NB4 (cell line): ENCODE data around the gene ASIC2.

Experiments
- DNase-seq: peaks from one replicate; pipeline ENCODE4 v3.0.0; 2010; ENCODE audit warnings: low read depth
- H3K4me3 ChIP-seq: one replicate; pipeline ENCODE4 v1.5.1; 2011; ENCODE audit warnings: mild to moderate bottlenecking, low read depth, low read length, moderate library complexity
- MYC ChIP-seq: IDR thresholded peaks from 2 replicates; pipeline ENCODE4 v1.6.1; 2011; ENCODE audit warnings: low read depth, low read length
- POLR2A ChIP-seq: IDR thresholded peaks from 2 replicates; pipeline ENCODE4 v1.6.1; 2011; ENCODE audit warnings: mild to moderate bottlenecking; ENCODE audit not compliant: insufficient read length; ENCODE audit errors: extremely low read depth
- TF ChIP-seq, protein P1 (sequence below): IDR thresholded peaks from 2 replicates; pipeline ENCODE4 v1.6.1; 2011; ENCODE audit warnings: low read depth, low read length
- TF ChIP-seq, protein P2 (sequence below): IDR thresholded peaks from one replicate; pipeline ENCODE4 v1.5.1; 2012; ENCODE audit warnings: low read depth, low read length

The ASIC2 gene

GRCh38 chr17:33164169-33164881, 128.8 kb downstream of the ASIC2 start:
- TF ChIP-seq, protein P1, sequence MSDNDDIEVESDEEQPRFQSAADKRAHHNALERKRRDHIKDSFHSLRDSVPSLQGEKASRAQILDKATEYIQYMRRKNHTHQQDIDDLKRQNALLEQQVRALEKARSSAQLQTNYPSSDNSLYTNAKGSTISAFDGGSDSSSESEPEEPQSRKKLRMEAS: no peak
- TF ChIP-seq MYC (no peak), POLR2A (no peak)
- TF ChIP-seq, protein P2, sequence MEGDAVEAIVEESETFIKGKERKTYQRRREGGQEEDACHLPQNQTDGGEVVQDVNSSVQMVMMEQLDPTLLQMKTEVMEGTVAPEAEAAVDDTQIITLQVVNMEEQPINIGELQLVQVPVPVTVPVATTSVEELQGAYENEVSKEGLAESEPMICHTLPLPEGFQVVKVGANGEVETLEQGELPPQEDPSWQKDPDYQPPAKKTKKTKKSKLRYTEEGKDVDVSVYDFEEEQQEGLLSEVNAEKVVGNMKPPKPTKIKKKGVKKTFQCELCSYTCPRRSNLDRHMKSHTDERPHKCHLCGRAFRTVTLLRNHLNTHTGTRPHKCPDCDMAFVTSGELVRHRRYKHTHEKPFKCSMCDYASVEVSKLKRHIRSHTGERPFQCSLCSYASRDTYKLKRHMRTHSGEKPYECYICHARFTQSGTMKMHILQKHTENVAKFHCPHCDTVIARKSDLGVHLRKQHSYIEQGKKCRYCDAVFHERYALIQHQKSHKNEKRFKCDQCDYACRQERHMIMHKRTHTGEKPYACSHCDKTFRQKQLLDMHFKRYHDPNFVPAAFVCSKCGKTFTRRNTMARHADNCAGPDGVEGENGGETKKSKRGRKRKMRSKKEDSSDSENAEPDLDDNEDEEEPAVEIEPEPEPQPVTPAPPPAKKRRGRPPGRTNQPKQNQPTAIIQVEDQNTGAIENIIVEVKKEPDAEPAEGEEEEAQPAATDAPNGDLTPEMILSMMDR: no peak
- no peak overlapping the region for H3K4me3 ChIP-seq
- no peak for DNase-seq

- no peak overlapping the region for H3K4me3 ChIP-seq
- DNase-seq: no peak
- TF ChIP-seq, protein P1: no peak
- TF ChIP-seq, protein P2: no peak
- TF ChIP-seq POLR2A (no peak), MYC (no peak)
These were observed 129.4 kb downstream of the ASIC2 start for GRCh38 chr17:33163533-33164168.

- no peak for DNase-seq
- H3K4me3 ChIP-seq: no peak overlapping the region
- no peak for TF ChIP-seq MYC
- TF ChIP-seq, protein P1: no peak
- TF ChIP-seq POLR2A: no peak
- TF ChIP-seq, protein P2: no peak
These were observed 138.1 kb downstream of the ASIC2 start for GRCh38 chr17:33154869-33155455.

DNA sequence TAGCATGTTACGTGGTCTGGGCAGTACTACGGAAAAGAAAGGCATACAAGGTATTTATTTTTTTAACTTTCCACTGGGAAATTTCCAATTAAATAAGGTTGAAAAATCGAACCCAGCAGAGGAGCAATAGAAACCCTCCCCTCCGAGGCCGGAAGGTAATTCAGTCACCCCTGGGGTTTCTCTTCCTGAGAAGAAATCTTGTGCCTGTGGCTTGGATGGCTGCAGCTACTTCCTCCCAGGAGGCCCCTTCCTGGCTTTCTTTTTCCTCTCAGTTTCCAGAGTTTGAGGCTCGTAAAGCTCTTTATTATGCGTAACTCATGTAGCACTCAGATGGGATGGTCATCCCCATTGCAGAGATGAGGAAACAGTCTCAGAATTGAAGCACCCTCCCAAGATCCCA, 140.3 kb downstream of the ASIC2 start:
- TF ChIP-seq, protein P2: no peak
- DNase-seq: no peak
- H3K4me3 ChIP-seq: no peak overlapping the region

- no peak for DNase-seq
- no peak for TF ChIP-seq MYC
- TF ChIP-seq POLR2A: no peak
- TF ChIP-seq, protein P1: no peak
- TF ChIP-seq, protein P2: no peak
- H3K4me3 ChIP-seq: no peak overlapping the region
These were observed 141.5 kb downstream of the ASIC2 start for GRCh38 chr17:33151565-33151964.
